WTC11 (cell line): ENCODE measurements around the gene FOLR1. TPM values are rescaled to one million over a fixed set of nuclear protein-coding genes. Genes with fewer than 3 reads are reported as not detected.

Experiments
- ATAC-seq: fragments of 200-7000 bp; cut with Tn5 transposase; 2 replicates; pipeline ENCODE4 v1.10.0; 2021; ENCODE audit warnings: mild to moderate bottlenecking, moderate library complexity
- CTCF ChIA-PET: fragments of 300-600 bp; sonication (Branson Sonifier 250); formaldehyde crosslinking; loops from one replicate; lab custom pipeline; 2021; ENCODE audit warnings: antibody characterized with exemption; lab: Charles Lee
- POLR2A ChIA-PET: fragments of 350-600 bp; sonication (Branson Sonifier 250); formaldehyde crosslinking; loops from one replicate; lab custom pipeline; 2021; ENCODE audit warnings: antibody characterized with exemption; lab: Charles Lee
- DNase-seq: peaks from one replicate; pipeline ENCODE4 v3.0.0; 2021; ENCODE audit warnings: low spot score
- H3K27ac Mint-ChIP-seq: 2 replicates; pipeline ENCODE4 v1.8.0; 2021; ENCODE audit warnings: mixed read lengths
- H3K27me3 Mint-ChIP-seq: 2 replicates; pipeline ENCODE4 v1.8.0; 2021; ENCODE audit warnings: low read depth, mild to moderate bottlenecking, moderate library complexity, mixed read lengths
- H3K36me3 Mint-ChIP-seq: 2 replicates; pipeline ENCODE4 v1.8.0; 2021; ENCODE audit warnings: mixed read lengths
- H3K4me1 Mint-ChIP-seq: 2 replicates; pipeline ENCODE4 v1.8.0; 2022; ENCODE audit warnings: mixed read lengths
- H3K4me3 Mint-ChIP-seq: 2 replicates; pipeline ENCODE4 v1.8.0; 2021; ENCODE audit warnings: mild to moderate bottlenecking, moderate library complexity, mixed read lengths
- H3K9me3 Mint-ChIP-seq: 2 replicates; pipeline ENCODE4 v1.8.0; 2021; ENCODE audit warnings: mixed read lengths
- EMX1 ChIP-seq: fragments of 250-450 bp; sonication (Bioruptor Pico); IDR thresholded peaks from 2 replicates; pipeline ENCODE4 v1.8.0; 2021; ENCODE audit warnings: mild to moderate bottlenecking
- IRF2 ChIP-seq: sonication (generic); formaldehyde crosslinking; IDR thresholded peaks from 2 replicates; pipeline ENCODE4 v1.8.0; 2022; ENCODE audit warnings: low read depth, missing genetic modification reagents, borderline replicate concordance
- KAT7 ChIP-seq: sonication (generic); formaldehyde crosslinking; IDR thresholded peaks from 2 replicates; pipeline ENCODE4 v1.8.1; 2023; ENCODE audit warnings: missing genetic modification reagents, mild to moderate bottlenecking, borderline replicate concordance
- NFATC4 ChIP-seq: fragments of 250-450 bp; sonication (Bioruptor Pico); IDR thresholded peaks from 2 replicates; pipeline ENCODE4 v1.9.0; 2021; ENCODE audit warnings: mild to moderate bottlenecking
- NR3C1 ChIP-seq: sonication (generic); formaldehyde crosslinking; conservative IDR thresholded peaks from 2 replicates; pipeline ENCODE4 v1.8.1; 2023; ENCODE audit warnings: low read depth, mild to moderate bottlenecking, missing genetic modification reagents
- RORB ChIP-seq: fragments of 250-450 bp; sonication (Bioruptor Pico); IDR thresholded peaks from 2 replicates; pipeline ENCODE4 v1.9.0; 2021; ENCODE audit warnings: mild to moderate bottlenecking
- TP53 ChIP-seq: sonication (generic); formaldehyde crosslinking; IDR thresholded peaks from 2 replicates; pipeline ENCODE4 v1.8.1; 2023; ENCODE audit warnings: mild to moderate bottlenecking, missing genetic modification reagents
- ZBTB21 ChIP-seq: sonication (generic); formaldehyde crosslinking; IDR thresholded peaks from 2 replicates; pipeline ENCODE4 v1.8.1; 2023; ENCODE audit warnings: mild to moderate bottlenecking, missing genetic modification reagents, borderline replicate concordance
- ZNF219 ChIP-seq: sonication (generic); formaldehyde crosslinking; IDR thresholded peaks from 2 replicates; pipeline ENCODE4 v1.8.0; 2023; ENCODE audit warnings: missing genetic modification reagents, mild to moderate bottlenecking, borderline replicate concordance
- ZNF232 ChIP-seq: sonication (generic); formaldehyde crosslinking; IDR thresholded peaks from 2 replicates; pipeline ENCODE4 v1.8.0; 2022; ENCODE audit warnings: mild to moderate bottlenecking, missing genetic modification reagents
- total RNA-seq: library from RNA; stranded (reverse); gene quantifications from 3 replicates; pipeline ENCODE4 v1.2.3, GENCODE V29; 2021
- TF ChIP-seq, protein P1 (sequence below): fragments of 250-450 bp; sonication (Bioruptor Pico); IDR thresholded peaks from 2 replicates; pipeline ENCODE4 v2.1.2; 2022; ENCODE audit warnings: mild to moderate bottlenecking, moderate library complexity
- TF ChIP-seq, protein P2 (sequence below): sonication (generic); formaldehyde crosslinking; IDR thresholded peaks from 2 replicates; pipeline ENCODE4 v1.8.0; 2022; ENCODE audit warnings: mild to moderate bottlenecking, missing genetic modification reagents
- TF ChIP-seq, protein P3 (sequence below): sonication (generic); formaldehyde crosslinking; IDR thresholded peaks from 2 replicates; pipeline ENCODE4 v1.8.1; 2023; ENCODE audit warnings: mild to moderate bottlenecking, moderate library complexity, missing genetic modification reagents
- TF ChIP-seq, protein P4 (sequence below): sonication (generic); formaldehyde crosslinking; IDR thresholded peaks from 2 replicates; pipeline ENCODE4 v1.8.0; 2022; ENCODE audit warnings: mild to moderate bottlenecking, missing genetic modification reagents
- TF ChIP-seq, protein P5 (sequence below): sonication (generic); formaldehyde crosslinking; conservative IDR thresholded peaks from 2 replicates; pipeline ENCODE4 v1.8.1; 2022; ENCODE audit warnings: mild to moderate bottlenecking, missing genetic modification reagents
- TF ChIP-seq, protein P6 (sequence below): sonication (generic); formaldehyde crosslinking; IDR thresholded peaks from 2 replicates; pipeline ENCODE4 v1.8.0; 2022; ENCODE audit warnings: mild to moderate bottlenecking, missing genetic modification reagents
- TF ChIP-seq, protein P7 (sequence below): sonication (generic); formaldehyde crosslinking; IDR thresholded peaks from 2 replicates; pipeline ENCODE4 v1.8.1; 2022; ENCODE audit warnings: mild to moderate bottlenecking, moderate library complexity, missing genetic modification reagents

Gene FOLR1
- total RNA-seq, 1 experiment from 2014 or later = 0.35 TPM

DNA sequence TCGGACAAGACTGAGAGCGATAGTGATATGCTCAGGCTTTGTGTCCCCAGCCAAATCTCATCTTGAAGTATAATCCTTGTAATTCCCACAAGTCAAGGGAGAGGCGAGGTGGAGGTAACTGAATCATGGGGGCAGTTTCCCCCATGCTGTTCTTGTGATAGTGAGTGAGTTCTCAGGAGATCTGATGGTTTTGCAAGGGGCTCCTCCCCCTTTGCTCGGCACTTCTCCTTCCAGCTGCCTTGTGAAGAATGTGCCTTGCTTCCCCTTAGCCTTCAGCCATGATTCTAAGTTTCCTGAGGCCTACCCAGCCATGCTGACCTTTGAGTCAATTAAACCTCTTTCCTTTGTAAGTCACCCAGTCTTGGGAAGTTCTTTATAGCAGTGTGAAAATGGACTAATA is 17.2 kb downstream of the FOLR1 start:
- no peak overlapping the region for H3K4me3 Mint-ChIP-seq

DNA sequence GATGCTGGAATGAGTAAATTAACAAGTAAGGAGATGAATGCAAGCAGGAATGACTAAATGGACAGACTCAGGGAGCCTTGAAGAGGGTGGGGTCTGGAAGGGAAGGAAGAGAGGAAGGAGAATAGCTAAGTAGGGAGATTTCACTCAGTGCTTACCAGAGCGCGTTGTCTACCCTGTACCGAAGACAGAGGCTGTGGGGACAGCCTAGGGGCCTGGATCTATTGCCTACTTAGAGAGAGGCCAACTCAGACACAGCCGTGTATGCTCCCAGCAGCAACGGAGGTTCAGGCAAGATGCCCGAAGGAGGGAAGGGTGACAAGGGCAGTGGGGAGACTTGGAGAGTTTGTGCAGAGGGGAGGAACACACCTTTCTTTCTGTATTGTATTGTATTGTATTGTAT is 24.7 kb downstream of the FOLR1 start, which contains the start of gene FOLR2:
FOLR2 (plus strand) TSS at position 157 of the 400 bp plus-strand sequence. CDS start 1,791 bp downstream, outside the sequence.
- peaks cover 8% of the 10 kb centered on the region for H3K4me1 Mint-ChIP-seq
- CTCF ChIA-PET = interaction anchor here (1.0 to 1.1 kb wide), 2 partner anchors 22 to 73 kb away, joined by 3 to 4 read pairs; no protein-coding TSS in a partner anchor
- no peak for TF ChIP-seq TP53
- TF ChIP-seq, protein P1, sequence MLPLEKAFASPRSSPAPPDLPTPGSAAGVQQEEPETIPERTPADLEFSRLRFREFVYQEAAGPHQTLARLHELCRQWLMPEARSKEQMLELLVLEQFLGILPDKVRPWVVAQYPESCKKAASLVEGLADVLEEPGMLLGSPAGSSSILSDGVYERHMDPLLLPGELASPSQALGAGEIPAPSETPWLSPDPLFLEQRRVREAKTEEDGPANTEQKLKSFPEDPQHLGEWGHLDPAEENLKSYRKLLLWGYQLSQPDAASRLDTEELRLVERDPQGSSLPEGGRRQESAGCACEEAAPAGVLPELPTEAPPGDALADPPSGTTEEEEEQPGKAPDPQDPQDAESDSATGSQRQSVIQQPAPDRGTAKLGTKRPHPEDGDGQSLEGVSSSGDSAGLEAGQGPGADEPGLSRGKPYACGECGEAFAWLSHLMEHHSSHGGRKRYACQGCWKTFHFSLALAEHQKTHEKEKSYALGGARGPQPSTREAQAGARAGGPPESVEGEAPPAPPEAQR (CRISPR knock-in tag) = no peak
- TF ChIP-seq NFATC4 (CRISPR knock-in tag) = no peak
- TF ChIP-seq ZBTB21 = no peak
- TF ChIP-seq RORB (CRISPR knock-in tag) = no peak
- no peak for TF ChIP-seq IRF2
- TF ChIP-seq, protein P2, sequence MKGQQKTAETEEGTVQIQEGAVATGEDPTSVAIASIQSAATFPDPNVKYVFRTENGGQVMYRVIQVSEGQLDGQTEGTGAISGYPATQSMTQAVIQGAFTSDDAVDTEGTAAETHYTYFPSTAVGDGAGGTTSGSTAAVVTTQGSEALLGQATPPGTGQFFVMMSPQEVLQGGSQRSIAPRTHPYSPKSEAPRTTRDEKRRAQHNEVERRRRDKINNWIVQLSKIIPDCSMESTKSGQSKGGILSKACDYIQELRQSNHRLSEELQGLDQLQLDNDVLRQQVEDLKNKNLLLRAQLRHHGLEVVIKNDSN (CRISPR knock-in tag) = no peak
- TF ChIP-seq ZNF232 (CRISPR knock-in tag) = no peak
- no peak for TF ChIP-seq EMX1 (CRISPR knock-in tag)
- TF ChIP-seq, protein P3, sequence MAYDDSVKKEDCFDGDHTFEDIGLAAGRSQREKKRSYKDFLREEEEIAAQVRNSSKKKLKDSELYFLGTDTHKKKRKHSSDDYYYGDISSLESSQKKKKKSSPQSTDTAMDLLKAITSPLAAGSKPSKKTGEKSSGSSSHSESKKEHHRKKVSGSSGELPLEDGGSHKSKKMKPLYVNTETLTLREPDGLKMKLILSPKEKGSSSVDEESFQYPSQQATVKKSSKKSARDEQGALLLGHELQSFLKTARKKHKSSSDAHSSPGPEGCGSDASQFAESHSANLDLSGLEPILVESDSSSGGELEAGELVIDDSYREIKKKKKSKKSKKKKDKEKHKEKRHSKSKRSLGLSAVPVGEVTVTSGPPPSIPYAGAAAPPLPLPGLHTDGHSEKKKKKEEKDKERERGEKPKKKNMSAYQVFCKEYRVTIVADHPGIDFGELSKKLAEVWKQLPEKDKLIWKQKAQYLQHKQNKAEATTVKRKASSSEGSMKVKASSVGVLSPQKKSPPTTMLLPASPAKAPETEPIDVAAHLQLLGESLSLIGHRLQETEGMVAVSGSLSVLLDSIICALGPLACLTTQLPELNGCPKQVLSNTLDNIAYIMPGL (CRISPR knock-in tag) = no peak
- no peak for TF ChIP-seq KAT7
- TF ChIP-seq, protein P4, sequence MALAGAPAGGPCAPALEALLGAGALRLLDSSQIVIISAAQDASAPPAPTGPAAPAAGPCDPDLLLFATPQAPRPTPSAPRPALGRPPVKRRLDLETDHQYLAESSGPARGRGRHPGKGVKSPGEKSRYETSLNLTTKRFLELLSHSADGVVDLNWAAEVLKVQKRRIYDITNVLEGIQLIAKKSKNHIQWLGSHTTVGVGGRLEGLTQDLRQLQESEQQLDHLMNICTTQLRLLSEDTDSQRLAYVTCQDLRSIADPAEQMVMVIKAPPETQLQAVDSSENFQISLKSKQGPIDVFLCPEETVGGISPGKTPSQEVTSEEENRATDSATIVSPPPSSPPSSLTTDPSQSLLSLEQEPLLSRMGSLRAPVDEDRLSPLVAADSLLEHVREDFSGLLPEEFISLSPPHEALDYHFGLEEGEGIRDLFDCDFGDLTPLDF = no peak
- no peak for TF ChIP-seq NR3C1 (CRISPR knock-in tag)
- TF ChIP-seq, protein P5, sequence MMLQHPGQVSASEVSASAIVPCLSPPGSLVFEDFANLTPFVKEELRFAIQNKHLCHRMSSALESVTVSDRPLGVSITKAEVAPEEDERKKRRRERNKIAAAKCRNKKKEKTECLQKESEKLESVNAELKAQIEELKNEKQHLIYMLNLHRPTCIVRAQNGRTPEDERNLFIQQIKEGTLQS = no peak
- no peak for TF ChIP-seq ZNF219 (CRISPR knock-in tag)
- H3K9me3 Mint-ChIP-seq = no peaks in the 10 kb centered on the region
- ATAC-seq (no peak), DNase-seq (no peak)
- no peak within 1 kb of the TSS for H3K4me3 Mint-ChIP-seq
- H3K27ac Mint-ChIP-seq = no peak within 1 kb of the TSS
- POLR2A ChIA-PET = no interaction called here
- peaks cover 39% of the 10 kb centered on the region for H3K27me3 Mint-ChIP-seq
- H3K36me3 Mint-ChIP-seq = no peaks in the 10 kb centered on the region

More for the DNA sequence above, 17.2 kb downstream of the FOLR1 start:
- no peak for DNase-seq
- TF ChIP-seq, protein P6, sequence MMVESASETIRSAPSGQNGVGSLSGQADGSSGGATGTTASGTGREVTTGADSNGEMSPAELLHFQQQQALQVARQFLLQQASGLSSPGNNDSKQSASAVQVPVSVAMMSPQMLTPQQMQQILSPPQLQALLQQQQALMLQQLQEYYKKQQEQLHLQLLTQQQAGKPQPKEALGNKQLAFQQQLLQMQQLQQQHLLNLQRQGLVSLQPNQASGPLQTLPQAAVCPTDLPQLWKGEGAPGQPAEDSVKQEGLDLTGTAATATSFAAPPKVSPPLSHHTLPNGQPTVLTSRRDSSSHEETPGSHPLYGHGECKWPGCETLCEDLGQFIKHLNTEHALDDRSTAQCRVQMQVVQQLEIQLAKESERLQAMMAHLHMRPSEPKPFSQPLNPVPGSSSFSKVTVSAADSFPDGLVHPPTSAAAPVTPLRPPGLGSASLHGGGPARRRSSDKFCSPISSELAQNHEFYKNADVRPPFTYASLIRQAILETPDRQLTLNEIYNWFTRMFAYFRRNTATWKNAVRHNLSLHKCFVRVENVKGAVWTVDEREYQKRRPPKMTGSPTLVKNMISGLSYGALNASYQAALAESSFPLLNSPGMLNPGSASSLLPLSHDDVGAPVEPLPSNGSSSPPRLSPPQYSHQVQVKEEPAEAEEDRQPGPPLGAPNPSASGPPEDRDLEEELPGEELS (CRISPR knock-in tag) = no peak
- TF ChIP-seq, protein P7, sequence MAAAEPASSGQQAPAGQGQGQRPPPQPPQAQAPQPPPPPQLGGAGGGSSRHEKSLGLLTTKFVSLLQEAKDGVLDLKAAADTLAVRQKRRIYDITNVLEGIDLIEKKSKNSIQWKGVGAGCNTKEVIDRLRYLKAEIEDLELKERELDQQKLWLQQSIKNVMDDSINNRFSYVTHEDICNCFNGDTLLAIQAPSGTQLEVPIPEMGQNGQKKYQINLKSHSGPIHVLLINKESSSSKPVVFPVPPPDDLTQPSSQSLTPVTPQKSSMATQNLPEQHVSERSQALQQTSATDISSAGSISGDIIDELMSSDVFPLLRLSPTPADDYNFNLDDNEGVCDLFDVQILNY (CRISPR knock-in tag) = no peak
- H3K4me1 Mint-ChIP-seq = no peaks in the 10 kb centered on the region
- H3K27me3 Mint-ChIP-seq = peaks cover 11% of the 10 kb centered on the region
- no peak for ATAC-seq
- no peaks in the 10 kb centered on the region for H3K36me3 Mint-ChIP-seq
- POLR2A ChIA-PET = no interaction called here
- CTCF ChIA-PET = interaction anchor here (1.2 kb wide), 1 partner anchor 29 kb away, joined by 4 read pairs; no protein-coding TSS in a partner anchor
- H3K9me3 Mint-ChIP-seq = peaks cover 9% of the 10 kb centered on the region
- no peak overlapping the region for H3K27ac Mint-ChIP-seq
